Measurements from ENCODE around the gene S100A2. TPM values are rescaled to one million over a fixed set of nuclear protein-coding genes. Genes with fewer than 3 reads are reported as not detected.
A peak's percentile ranks its signal among the peaks of the same experiment; 100 is the strongest.

S100A2 gene
- total and polyA plus RNA-seq, 2 experiments from 2014 or later, result 0.66 to 0.89 TPM

DNA sequence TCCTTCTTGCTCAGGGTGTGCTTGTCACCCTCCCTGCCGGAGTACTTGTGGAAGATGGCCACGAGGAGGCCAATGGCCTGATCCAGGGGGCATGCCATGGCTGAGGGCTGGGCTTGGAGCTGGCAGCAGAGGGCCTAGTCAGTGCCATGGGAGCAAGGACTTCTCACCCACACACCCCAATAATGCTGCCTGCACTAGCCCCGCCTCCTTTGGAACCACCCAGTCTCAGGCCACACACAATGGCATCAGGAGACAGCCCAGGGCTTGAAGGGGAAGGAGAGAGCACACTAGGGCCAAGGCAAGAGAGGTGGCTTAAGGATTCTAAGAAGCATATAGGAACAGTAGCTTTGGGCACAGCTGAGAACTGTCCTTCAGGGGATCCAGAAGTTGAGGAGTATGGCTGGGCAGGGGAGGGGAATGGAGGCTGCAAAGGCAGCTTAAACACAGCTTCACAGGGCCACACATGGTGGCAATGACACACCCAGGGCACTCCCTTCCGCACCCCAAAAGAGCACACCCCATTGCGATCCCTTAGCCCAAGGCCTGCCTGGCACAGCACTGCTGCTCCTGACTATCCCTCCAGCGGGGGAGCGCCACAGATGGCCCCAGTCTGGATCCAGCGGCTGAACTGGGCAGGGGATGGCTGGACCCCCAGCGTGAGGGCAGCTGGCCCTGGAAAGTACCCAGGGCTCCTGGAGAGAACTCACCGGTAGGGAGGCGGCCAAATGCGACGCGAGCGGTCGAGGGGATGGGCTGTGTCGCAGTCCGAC, 30.2 kb downstream of the S100A2 start, which contains the start of gene S100A6:
TSS of gene S100A6 (minus strand) at position 750 of the 770 bp plus-strand sequence. CDS start at position 98, 652 bp downstream.
- H3K27ac ChIP-seq (ENCODE audit: low read depth), result no peak within 1 kb of the TSS
- peaks cover 32% of the 10 kb centered on the region for H3K27me3 ChIP-seq (ENCODE audit: insufficient read depth)
- peaks cover 35% of the 10 kb centered on the region for H3K27me3 Mint-ChIP-seq (ENCODE audit: insufficient read depth, low read depth, poor library complexity)
- peaks cover 4% of the 10 kb centered on the region; the same call in 1 of the 2 replicates for H3K9me2 ChIP-seq (ENCODE audit: insufficient read depth)
- peaks cover 37% of the 10 kb centered on the region for H3K4me1 ChIP-seq (ENCODE audit: insufficient read depth)
- peak within 1 kb of the TSS; percentile 98 for H2AFZ ChIP-seq
- peak within 1 kb of the TSS; percentile 87 for H3K4me2 ChIP-seq
- H3F3A ChIP-seq (replicated peaks; ENCODE audit: low read depth), result peaks cover 16% of the 10 kb centered on the region; the same call in 1 of the 2 replicates
- H3K36me3 ChIP-seq (ENCODE audit: insufficient read depth), result no peaks in the 10 kb centered on the region
- H3K4me3 ChIP-seq, result peak within 1 kb of the TSS; percentile 63
- peaks cover 43% of the 10 kb centered on the region for H3K4me1 Mint-ChIP-seq
- TF ChIP-seq POLR2AphosphoS5 (IDR thresholded peaks at IDR 0.05; ENCODE audit: low read depth), result no peak
- no peak for TF ChIP-seq EZH2 (IDR thresholded peaks at IDR 0.05; ENCODE audit: low read depth, unreplicated experiment)
- TF ChIP-seq REST (IDR thresholded peaks at IDR 0.05; ENCODE audit: unreplicated experiment), result no peak
- TF ChIP-seq, protein P1, sequence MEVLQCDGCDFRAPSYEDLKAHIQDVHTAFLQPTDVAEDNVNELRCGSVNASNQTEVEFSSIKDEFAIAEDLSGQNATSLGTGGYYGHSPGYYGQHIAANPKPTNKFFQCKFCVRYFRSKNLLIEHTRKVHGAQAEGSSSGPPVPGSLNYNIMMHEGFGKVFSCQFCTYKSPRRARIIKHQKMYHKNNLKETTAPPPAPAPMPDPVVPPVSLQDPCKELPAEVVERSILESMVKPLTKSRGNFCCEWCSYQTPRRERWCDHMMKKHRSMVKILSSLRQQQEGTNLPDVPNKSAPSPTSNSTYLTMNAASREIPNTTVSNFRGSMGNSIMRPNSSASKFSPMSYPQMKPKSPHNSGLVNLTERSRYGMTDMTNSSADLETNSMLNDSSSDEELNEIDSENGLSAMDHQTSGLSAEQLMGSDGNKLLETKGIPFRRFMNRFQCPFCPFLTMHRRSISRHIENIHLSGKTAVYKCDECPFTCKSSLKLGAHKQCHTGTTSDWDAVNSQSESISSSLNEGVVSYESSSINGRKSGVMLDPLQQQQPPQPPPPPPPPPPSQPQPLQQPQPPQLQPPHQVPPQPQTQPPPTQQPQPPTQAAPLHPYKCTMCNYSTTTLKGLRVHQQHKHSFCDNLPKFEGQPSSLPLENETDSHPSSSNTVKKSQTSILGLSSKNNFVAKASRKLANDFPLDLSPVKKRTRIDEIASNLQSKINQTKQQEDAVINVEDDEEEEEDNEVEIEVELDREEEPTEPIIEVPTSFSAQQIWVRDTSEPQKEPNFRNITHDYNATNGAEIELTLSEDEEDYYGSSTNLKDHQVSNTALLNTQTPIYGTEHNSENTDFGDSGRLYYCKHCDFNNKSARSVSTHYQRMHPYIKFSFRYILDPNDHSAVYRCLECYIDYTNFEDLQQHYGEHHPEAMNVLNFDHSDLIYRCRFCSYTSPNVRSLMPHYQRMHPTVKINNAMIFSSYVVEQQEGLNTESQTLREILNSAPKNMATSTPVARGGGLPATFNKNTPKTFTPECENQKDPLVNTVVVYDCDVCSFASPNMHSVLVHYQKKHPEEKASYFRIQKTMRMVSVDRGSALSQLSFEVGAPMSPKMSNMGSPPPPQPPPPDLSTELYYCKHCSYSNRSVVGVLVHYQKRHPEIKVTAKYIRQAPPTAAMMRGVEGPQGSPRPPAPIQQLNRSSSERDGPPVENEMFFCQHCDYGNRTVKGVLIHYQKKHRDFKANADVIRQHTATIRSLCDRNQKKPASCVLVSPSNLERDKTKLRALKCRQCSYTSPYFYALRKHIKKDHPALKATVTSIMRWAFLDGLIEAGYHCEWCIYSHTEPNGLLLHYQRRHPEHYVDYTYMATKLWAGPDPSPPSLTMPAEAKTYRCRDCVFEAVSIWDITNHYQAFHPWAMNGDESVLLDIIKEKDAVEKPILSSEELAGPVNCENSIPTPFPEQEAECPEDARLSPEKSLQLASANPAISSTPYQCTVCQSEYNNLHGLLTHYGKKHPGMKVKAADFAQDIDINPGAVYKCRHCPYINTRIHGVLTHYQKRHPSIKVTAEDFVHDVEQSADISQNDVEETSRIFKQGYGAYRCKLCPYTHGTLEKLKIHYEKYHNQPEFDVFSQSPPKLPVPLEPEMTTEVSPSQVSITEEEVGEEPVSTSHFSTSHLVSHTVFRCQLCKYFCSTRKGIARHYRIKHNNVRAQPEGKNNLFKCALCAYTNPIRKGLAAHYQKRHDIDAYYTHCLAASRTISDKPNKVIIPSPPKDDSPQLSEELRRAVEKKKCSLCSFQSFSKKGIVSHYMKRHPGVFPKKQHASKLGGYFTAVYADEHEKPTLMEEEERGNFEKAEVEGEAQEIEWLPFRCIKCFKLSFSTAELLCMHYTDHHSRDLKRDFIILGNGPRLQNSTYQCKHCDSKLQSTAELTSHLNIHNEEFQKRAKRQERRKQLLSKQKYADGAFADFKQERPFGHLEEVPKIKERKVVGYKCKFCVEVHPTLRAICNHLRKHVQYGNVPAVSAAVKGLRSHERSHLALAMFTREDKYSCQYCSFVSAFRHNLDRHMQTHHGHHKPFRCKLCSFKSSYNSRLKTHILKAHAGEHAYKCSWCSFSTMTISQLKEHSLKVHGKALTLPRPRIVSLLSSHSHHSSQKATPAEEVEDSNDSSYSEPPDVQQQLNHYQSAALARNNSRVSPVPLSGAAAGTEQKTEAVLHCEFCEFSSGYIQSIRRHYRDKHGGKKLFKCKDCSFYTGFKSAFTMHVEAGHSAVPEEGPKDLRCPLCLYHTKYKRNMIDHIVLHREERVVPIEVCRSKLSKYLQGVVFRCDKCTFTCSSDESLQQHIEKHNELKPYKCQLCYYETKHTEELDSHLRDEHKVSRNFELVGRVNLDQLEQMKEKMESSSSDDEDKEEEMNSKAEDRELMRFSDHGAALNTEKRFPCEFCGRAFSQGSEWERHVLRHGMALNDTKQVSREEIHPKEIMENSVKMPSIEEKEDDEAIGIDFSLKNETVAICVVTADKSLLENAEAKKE (CRISPR knock-in tag; IDR thresholded peaks at IDR 0.05), result no peak
- no peak for TF ChIP-seq EZH2phosphoT487 (IDR thresholded peaks at IDR 0.05; ENCODE audit: unreplicated experiment)
- TF ChIP-seq ZNF114 (CRISPR knock-in tag; IDR thresholded peaks at IDR 0.05), result no peak
- no peak for TF ChIP-seq CREB1 (CRISPR knock-in tag; IDR thresholded peaks at IDR 0.05; ENCODE audit: low read depth)
- TF ChIP-seq, protein P2, sequence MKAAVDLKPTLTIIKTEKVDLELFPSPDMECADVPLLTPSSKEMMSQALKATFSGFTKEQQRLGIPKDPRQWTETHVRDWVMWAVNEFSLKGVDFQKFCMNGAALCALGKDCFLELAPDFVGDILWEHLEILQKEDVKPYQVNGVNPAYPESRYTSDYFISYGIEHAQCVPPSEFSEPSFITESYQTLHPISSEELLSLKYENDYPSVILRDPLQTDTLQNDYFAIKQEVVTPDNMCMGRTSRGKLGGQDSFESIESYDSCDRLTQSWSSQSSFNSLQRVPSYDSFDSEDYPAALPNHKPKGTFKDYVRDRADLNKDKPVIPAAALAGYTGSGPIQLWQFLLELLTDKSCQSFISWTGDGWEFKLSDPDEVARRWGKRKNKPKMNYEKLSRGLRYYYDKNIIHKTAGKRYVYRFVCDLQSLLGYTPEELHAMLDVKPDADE (IDR thresholded peaks at IDR 0.05), result no peak
- TF ChIP-seq JUNB (IDR thresholded peaks at IDR 0.05; ENCODE audit: unreplicated experiment), result no peak
- no peak for TF ChIP-seq ZNF331 (CRISPR knock-in tag; IDR thresholded peaks at IDR 0.05; ENCODE audit: low read depth)
- no peaks in the 10 kb centered on the region for H4K20me1 ChIP-seq (replicated peaks; ENCODE audit: insufficient read depth)
- H3K9me3 Mint-ChIP-seq, result no peaks in the 10 kb centered on the region
- no peak within 1 kb of the TSS; the same call in 1 of the 2 replicates for H3K27ac Mint-ChIP-seq
- ATAC-seq, result peak; percentile 3
- H3K36me3 Mint-ChIP-seq (ENCODE audit: low read depth), result no peaks in the 10 kb centered on the region; the same call in 2 of the 3 replicates
- peak within 1 kb of the TSS; percentile 79 for H3K4me3 Mint-ChIP-seq
- no peaks in the 10 kb centered on the region for H3K79me2 ChIP-seq (replicated peaks; ENCODE audit: insufficient read depth)
- peak; percentile 45 for DNase-seq (ENCODE audit: low spot score)

Measured in GM23338 (cell line).